ENCODE measurements around the gene JUND.
"Not testable (repeated sequence)": the region's sequence is repeated elsewhere in the genome, so short reads cannot be mapped to it uniquely, and the experiment has no call there.

JUND gene

GRCh38 chr19:18281082-18282020 lies at the start of gene JUND:
JUND (minus strand) TSS chr19:18281622; CDS start chr19:18281484, 138 bp downstream.
- peak; percentile 99 for DNase-seq

GRCh38 chr19:18330868-18331267 lies 49.4 kb upstream of the JUND start:
- no peak for DNase-seq

- no peak for DNase-seq
Observed at GRCh38 chr19:18329035-18329376, 47.6 kb upstream of the JUND start.

- peak; percentile 90 for DNase-seq
Observed at GRCh38 chr19:18328340-18329034, 47.1 kb upstream of the JUND start.

- no peak for DNase-seq
Observed at GRCh38 chr19:18326772-18327171, 45.4 kb upstream of the JUND start.

- not testable (repeated sequence) for DNase-seq
Observed at GRCh38 chr19:18324373-18324731, 42.9 kb upstream of the JUND start.

GRCh38 chr19:18322759-18323460 lies 41.5 kb upstream of the JUND start, which contains the start of gene LSM4:
LSM4 (minus strand) TSS chr19:18323076; CDS start chr19:18323020, 56 bp downstream.
- peak; percentile 99 for DNase-seq

- DNase-seq: no peak
Observed at GRCh38 chr19:18322318-18322758, 40.9 kb upstream of the JUND start.

GRCh38 chr19:18321734-18322102 lies 40.3 kb upstream of the JUND start:
- DNase-seq: no peak

- DNase-seq: no peak
Observed at GRCh38 chr19:18320865-18321733, 39.7 kb upstream of the JUND start.

GRCh38 chr19:18319591-18320135 lies 38.2 kb upstream of the JUND start:
- DNase-seq: peak; percentile 55

GRCh38 chr19:18317961-18318800 lies 36.8 kb upstream of the JUND start:
- peak; percentile 68 for DNase-seq

GRCh38 chr19:18313398-18313797 lies 32.0 kb upstream of the JUND start:
- no peak for DNase-seq

- DNase-seq: no peak
Observed at GRCh38 chr19:18312092-18312534, 30.7 kb upstream of the JUND start.

- DNase-seq: no peak
Observed at GRCh38 chr19:18311502-18312091, 30.2 kb upstream of the JUND start.

GRCh38 chr19:18310966-18311365 lies 29.5 kb upstream of the JUND start:
- no peak for DNase-seq

- DNase-seq: no peak
Observed at GRCh38 chr19:18310118-18310909, 28.9 kb upstream of the JUND start.

- DNase-seq: no peak
Observed at GRCh38 chr19:18309525-18310064, 28.2 kb upstream of the JUND start.

GRCh38 chr19:18308948-18309325 lies 27.5 kb upstream of the JUND start:
- no peak for DNase-seq
